ENCODE measurements around the gene ZNF845.
"Not testable (repeated sequence)": the region's sequence is repeated elsewhere in the genome, so short reads cannot be mapped to it uniquely, and the experiment has no call there.

DNA sequence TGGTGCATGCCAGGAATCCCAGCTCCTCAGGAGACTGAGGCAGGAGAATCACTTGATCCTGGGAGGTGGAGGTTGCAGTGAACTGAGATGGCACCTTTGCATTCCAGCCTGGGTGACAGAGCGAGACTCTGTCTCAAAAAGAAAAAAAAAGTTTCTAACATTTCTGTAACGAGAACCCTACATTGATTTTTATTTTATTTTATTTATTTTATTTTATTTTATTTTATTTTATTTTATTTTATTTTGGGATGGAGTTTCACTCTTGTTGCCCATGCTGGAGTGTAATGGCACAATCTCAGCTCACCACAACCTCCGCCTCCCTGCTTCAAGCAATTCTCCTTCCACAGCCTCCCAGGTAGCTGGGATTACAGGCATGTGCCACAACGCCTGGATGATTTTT, 10.9 kb downstream of the ZNF845 start:
- TF ChIP-seq, protein P1, sequence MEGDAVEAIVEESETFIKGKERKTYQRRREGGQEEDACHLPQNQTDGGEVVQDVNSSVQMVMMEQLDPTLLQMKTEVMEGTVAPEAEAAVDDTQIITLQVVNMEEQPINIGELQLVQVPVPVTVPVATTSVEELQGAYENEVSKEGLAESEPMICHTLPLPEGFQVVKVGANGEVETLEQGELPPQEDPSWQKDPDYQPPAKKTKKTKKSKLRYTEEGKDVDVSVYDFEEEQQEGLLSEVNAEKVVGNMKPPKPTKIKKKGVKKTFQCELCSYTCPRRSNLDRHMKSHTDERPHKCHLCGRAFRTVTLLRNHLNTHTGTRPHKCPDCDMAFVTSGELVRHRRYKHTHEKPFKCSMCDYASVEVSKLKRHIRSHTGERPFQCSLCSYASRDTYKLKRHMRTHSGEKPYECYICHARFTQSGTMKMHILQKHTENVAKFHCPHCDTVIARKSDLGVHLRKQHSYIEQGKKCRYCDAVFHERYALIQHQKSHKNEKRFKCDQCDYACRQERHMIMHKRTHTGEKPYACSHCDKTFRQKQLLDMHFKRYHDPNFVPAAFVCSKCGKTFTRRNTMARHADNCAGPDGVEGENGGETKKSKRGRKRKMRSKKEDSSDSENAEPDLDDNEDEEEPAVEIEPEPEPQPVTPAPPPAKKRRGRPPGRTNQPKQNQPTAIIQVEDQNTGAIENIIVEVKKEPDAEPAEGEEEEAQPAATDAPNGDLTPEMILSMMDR (IDR thresholded peaks at IDR 0.05) = not testable (repeated sequence)
- not testable (repeated sequence) for TF ChIP-seq EZH2 (IDR thresholded peaks at IDR 0.05; ENCODE audit: borderline replicate concordance, insufficient read depth, low read depth, low read length, poor library complexity, severe bottlenecking)

All from B cell (primary cell).